Hippocampal formation (tissue), 2 donors: Measurements from ENCODE around the gene GINS1.
A peak's percentile ranks its signal among the peaks of the same experiment; 100 is the strongest.

Experiments used
- DNase-seq, 2 donors: peaks; one replicate each; lab custom pipeline; 2025; lab: John Stamatoyannopoulos, UW

The GINS1 gene

GRCh38 chr20:25407311-25408169 is at the start of gene GINS1:
Gene GINS1 (plus strand): TSS chr20:25407673. CDS start chr20:25407821, 148 bp downstream.
- peak; percentile 59 to 77 for DNase-seq

- no peak for DNase-seq
Observed at GRCh38 chr20:25360631-25361286, 46.7 kb upstream of the GINS1 start.

GRCh38 chr20:25361287-25361683 is 46.2 kb upstream of the GINS1 start:
- no peak for DNase-seq

GRCh38 chr20:25364180-25364788 is 43.2 kb upstream of the GINS1 start:
- no peak for DNase-seq

- DNase-seq: no peak
Observed at GRCh38 chr20:25364879-25365699, 42.4 kb upstream of the GINS1 start.

GRCh38 chr20:25368526-25368925 is 38.9 kb upstream of the GINS1 start:
- DNase-seq: no peak

- no peak for DNase-seq
Observed at GRCh38 chr20:25368976-25369375, 38.5 kb upstream of the GINS1 start.

GRCh38 chr20:25369529-25369928 is 37.9 kb upstream of the GINS1 start:
- no peak for DNase-seq

GRCh38 chr20:25369971-25370370 is 37.5 kb upstream of the GINS1 start:
- DNase-seq: no peak

- DNase-seq: no peak
Observed at GRCh38 chr20:25372584-25373336, 34.7 kb upstream of the GINS1 start.

GRCh38 chr20:25374842-25375241 is 32.6 kb upstream of the GINS1 start:
- DNase-seq: no peak

- DNase-seq: no peak
Observed at GRCh38 chr20:25376236-25376635, 31.2 kb upstream of the GINS1 start.

- no peak for DNase-seq
Observed at GRCh38 chr20:25376886-25377285, 30.6 kb upstream of the GINS1 start.

- DNase-seq: no peak
Observed at GRCh38 chr20:25378189-25378883, 29.1 kb upstream of the GINS1 start.

- no peak for DNase-seq
Observed at GRCh38 chr20:25378884-25379733, 28.4 kb upstream of the GINS1 start.

- DNase-seq: no peak
Observed at GRCh38 chr20:25380945-25381614, 26.4 kb upstream of the GINS1 start.

- no peak for DNase-seq
Observed at GRCh38 chr20:25382704-25383370, 24.6 kb upstream of the GINS1 start.

- DNase-seq: no peak
Observed at GRCh38 chr20:25389401-25389857, 18.0 kb upstream of the GINS1 start.
